GM23338 (cell line): ENCODE results near the gene ZFP62.

Experiments used
- EZH2phosphoT487 ChIP-seq: fragments of 200-600 bp; sonication (generic); IDR thresholded peaks from one replicate; pipeline ENCODE4 v1.8.1; 2018; ENCODE audit warnings: antibody characterized with exemption; ENCODE audit not compliant: unreplicated experiment
- TF ChIP-seq, protein P1 (sequence below), 2 experiments: fragments of 200-600 bp in 1 of 2; sonication (generic) in 1 of 2; conservative IDR thresholded peaks; 2 replicates each; pipeline versions ENCODE4 v1.5.1 to v1.6.1; 2016 to 2017; ENCODE audit warnings: antibody characterized with exemption in 2 of 2, low read depth in 2 of 2, mild to moderate bottlenecking in 2 of 2, moderate library complexity in 1 of 2

DNA sequence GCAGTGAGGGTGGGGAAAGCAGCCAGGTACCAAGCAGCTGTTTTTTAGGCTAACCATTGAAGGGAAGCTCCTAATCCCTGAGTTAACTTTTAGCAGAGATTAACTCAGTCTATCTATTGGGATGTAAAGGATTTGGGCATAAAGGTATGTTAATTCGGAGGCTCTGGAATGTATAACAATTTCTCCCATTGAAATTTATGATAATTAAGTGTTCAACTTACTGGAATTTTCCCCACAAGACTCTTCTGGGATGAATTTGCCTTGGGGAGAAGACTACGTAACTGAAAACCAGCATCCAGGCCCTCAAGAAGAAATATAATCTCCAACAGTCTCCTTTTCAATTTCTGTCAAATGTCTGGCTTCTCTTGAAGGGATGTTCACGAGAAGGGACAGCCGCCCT lies 23.6 kb downstream of the ZFP62 start:
- TF ChIP-seq, protein P1, sequence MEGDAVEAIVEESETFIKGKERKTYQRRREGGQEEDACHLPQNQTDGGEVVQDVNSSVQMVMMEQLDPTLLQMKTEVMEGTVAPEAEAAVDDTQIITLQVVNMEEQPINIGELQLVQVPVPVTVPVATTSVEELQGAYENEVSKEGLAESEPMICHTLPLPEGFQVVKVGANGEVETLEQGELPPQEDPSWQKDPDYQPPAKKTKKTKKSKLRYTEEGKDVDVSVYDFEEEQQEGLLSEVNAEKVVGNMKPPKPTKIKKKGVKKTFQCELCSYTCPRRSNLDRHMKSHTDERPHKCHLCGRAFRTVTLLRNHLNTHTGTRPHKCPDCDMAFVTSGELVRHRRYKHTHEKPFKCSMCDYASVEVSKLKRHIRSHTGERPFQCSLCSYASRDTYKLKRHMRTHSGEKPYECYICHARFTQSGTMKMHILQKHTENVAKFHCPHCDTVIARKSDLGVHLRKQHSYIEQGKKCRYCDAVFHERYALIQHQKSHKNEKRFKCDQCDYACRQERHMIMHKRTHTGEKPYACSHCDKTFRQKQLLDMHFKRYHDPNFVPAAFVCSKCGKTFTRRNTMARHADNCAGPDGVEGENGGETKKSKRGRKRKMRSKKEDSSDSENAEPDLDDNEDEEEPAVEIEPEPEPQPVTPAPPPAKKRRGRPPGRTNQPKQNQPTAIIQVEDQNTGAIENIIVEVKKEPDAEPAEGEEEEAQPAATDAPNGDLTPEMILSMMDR (conservative IDR thresholded peaks at IDR 0.05; ENCODE audit: low read depth in 2 of 2) = no peak
- TF ChIP-seq EZH2phosphoT487 = no peak
